IMR-90 (cell line): ENCODE data around the gene TIMM29. TPM values are rescaled to one million over a fixed set of nuclear protein-coding genes. Genes with fewer than 3 reads are reported as not detected.
A peak's percentile ranks its signal among the peaks of the same experiment; 100 is the strongest.

ENCODE experiments used
- ATAC-seq: fragments of 200-7000 bp; cut with Tn5 transposase; 2 replicates; pipeline ENCODE4 v1.9.1; 2020; ENCODE audit warnings: low read depth, mild to moderate bottlenecking, moderate library complexity
- BruUV-seq: library from RNA; stranded (reverse); fragments of 400-500 nt; replicated peaks from 2 replicates; lab custom pipeline; 2021; lab: Mats Ljungman, UMichigan
- CTCF ChIA-PET: fragments of 300-600 bp; formaldehyde crosslinking; extraction: SDS; loops from one replicate; lab custom pipeline; 2021; ENCODE audit warnings: antibody characterized with exemption; lab: Yijun Ruan, JAX
- POLR2A ChIA-PET: fragments of 300-600 bp; sonication (Branson Sonifier 250); formaldehyde crosslinking; loops from one replicate; lab custom pipeline; 2022; ENCODE audit warnings: antibody characterized with exemption; ENCODE audit not compliant: unreplicated experiment; lab: Charles Lee
- DNase-seq: peaks from one replicate; pipeline ENCODE4 v3.0.0; 2013
- H2AFZ ChIP-seq: replicated peaks from 2 replicates; pipeline ENCODE3; 2013; ENCODE audit warnings: low read length, mild to moderate bottlenecking; ENCODE audit not compliant: poor library complexity
- H2AK5ac ChIP-seq: 2 replicates; pipeline ENCODE4 v1.6.1; 2013; ENCODE audit warnings: low read depth, low read length, inconsistent platforms
- H2AK9ac ChIP-seq: replicated peaks from 2 replicates; pipeline ENCODE3; 2013; ENCODE audit warnings: mild to moderate bottlenecking, low read depth, low read length, moderate library complexity; ENCODE audit not compliant: poor library complexity
- H2BK120ac ChIP-seq: 2 replicates; pipeline ENCODE4 v1.6.1; 2013; ENCODE audit warnings: low read depth, low read length, inconsistent platforms
- H2BK15ac ChIP-seq: 3 replicates; pipeline ENCODE4 v1.6.1; 2013; ENCODE audit warnings: low read depth, low read length, inconsistent platforms
- H2BK20ac ChIP-seq: 2 replicates; pipeline ENCODE4 v1.6.1; 2013; ENCODE audit warnings: low read depth, mild to moderate bottlenecking, inconsistent platforms, low read length, moderate library complexity
- H2BK5ac ChIP-seq: 2 replicates; pipeline ENCODE4 v1.6.1; 2013; ENCODE audit warnings: mild to moderate bottlenecking, low read depth, low read length, inconsistent platforms; ENCODE audit not compliant: poor library complexity, severe bottlenecking
- H3K14ac ChIP-seq: replicated peaks from 2 replicates; pipeline ENCODE4 v1.6.1; 2013; ENCODE audit warnings: low read depth, low read length, inconsistent platforms
- H3K18ac ChIP-seq: 2 replicates; pipeline ENCODE4 v1.6.1; 2013; ENCODE audit warnings: low read depth, low read length, control low read depth
- H3K23ac ChIP-seq: 2 replicates; pipeline ENCODE4 v1.6.1; 2013; ENCODE audit warnings: low read depth, low read length, inconsistent platforms
- H3K27ac ChIP-seq: 2 replicates; pipeline ENCODE4 v1.5.1; 2013; ENCODE audit warnings: mild to moderate bottlenecking, control low read depth, low read length; ENCODE audit not compliant: insufficient read depth
- H3K27me3 ChIP-seq: 2 replicates; pipeline ENCODE4 v1.6.1; 2013; ENCODE audit warnings: low read length; ENCODE audit not compliant: control insufficient read depth, insufficient read depth
- H3K36me3 ChIP-seq: 2 replicates; pipeline ENCODE4 v1.6.1; 2013; ENCODE audit warnings: low read length, mixed read lengths; ENCODE audit not compliant: control insufficient read depth, insufficient read depth
- H3K4ac ChIP-seq: 2 replicates; pipeline ENCODE4 v1.6.1; 2013; ENCODE audit warnings: low read depth, low read length, inconsistent platforms
- H3K4me1 ChIP-seq: 2 replicates; pipeline ENCODE4 v1.6.1; 2013; ENCODE audit warnings: low read length, mixed read lengths; ENCODE audit not compliant: control insufficient read depth, insufficient read depth
- H3K4me2 ChIP-seq: 2 replicates; pipeline ENCODE4 v1.6.1; 2013; ENCODE audit warnings: low read depth, mild to moderate bottlenecking, control low read depth, low read length, moderate library complexity
- H3K4me3 ChIP-seq: 2 replicates; pipeline ENCODE4 v1.5.1; 2013; ENCODE audit warnings: low read depth, mild to moderate bottlenecking, control low read depth, low read length, moderate library complexity; ENCODE audit not compliant: insufficient read depth
- H3K56ac ChIP-seq: 2 replicates; pipeline ENCODE4 v1.6.1; 2013; ENCODE audit warnings: low read length, inconsistent platforms; ENCODE audit not compliant: insufficient read depth; ENCODE audit errors: extremely low read depth
- H3K79me1 ChIP-seq, 2 experiments: 2 replicates each; pipeline ENCODE4 v1.6.1; 2013; ENCODE audit warnings: low read length in 2 of 2, inconsistent platforms in 1 of 2, low read depth in 1 of 2
- H3K9ac ChIP-seq: 2 replicates; pipeline ENCODE4 v1.6.1; 2013; ENCODE audit warnings: low read depth, low read length, control low read depth
- H3K9me1 ChIP-seq: 2 replicates; pipeline ENCODE4 v1.6.1; 2013; ENCODE audit warnings: low read length, inconsistent platforms; ENCODE audit not compliant: insufficient read depth
- H3K9me3 ChIP-seq: 2 replicates; pipeline ENCODE4 v1.6.1; 2013; ENCODE audit warnings: low read length; ENCODE audit not compliant: control insufficient read depth, insufficient read depth
- H4K20me1 ChIP-seq: 2 replicates; pipeline ENCODE4 v1.6.1; 2013; ENCODE audit warnings: low read length, inconsistent platforms; ENCODE audit not compliant: insufficient read depth
- H4K5ac ChIP-seq: 2 replicates; pipeline ENCODE4 v1.6.1; 2013; ENCODE audit warnings: mild to moderate bottlenecking, low read depth, low read length, control low read depth
- H4K8ac ChIP-seq, 2 experiments: 2 replicates each; pipeline ENCODE4 v1.6.1; 2013; ENCODE audit warnings: low read depth in 2 of 2, low read length in 2 of 2, control low read depth in 1 of 2, inconsistent platforms in 1 of 2
- H4K91ac ChIP-seq: 2 replicates; pipeline ENCODE4 v1.6.1; 2013; ENCODE audit warnings: low read depth, low read length, inconsistent platforms; ENCODE audit not compliant: insufficient read depth
- CEBPB ChIP-seq: IDR thresholded peaks from 2 replicates; pipeline ENCODE4 v1.6.1; 2012; ENCODE audit warnings: low read depth, low read length, improper control_type of control experiment
- POLR2A ChIP-seq: IDR thresholded peaks from 2 replicates; pipeline ENCODE4 v1.6.1; 2012; ENCODE audit warnings: mild to moderate bottlenecking, low read depth, low read length
- WGBS, 2 experiments: methylation state at CpG; one replicate each; pipeline versions ENCODE4 v1.1.5 to v1.1.7; 2013; ENCODE audit warnings: missing lambda C conversion rate in 2 of 2; ENCODE audit not compliant: insufficient read length in 1 of 2; ENCODE audit errors: extremely low coverage in 2 of 2; 5-methylcytosine and 5-hydroxymethylcytosine counted together
- dilution Hi-C: fragments of 300-500 bp; cut with HindIII; formaldehyde crosslinking; loops from one replicate; pipeline ENCODE4 v1.14.3; 2018; ENCODE audit warnings: low sequenced_read_pairs; ENCODE audit not compliant: unreplicated experiment
- in situ Hi-C: fragments of 300-500 bp; cut with MboI; formaldehyde crosslinking; loops from 3 replicates; pipeline ENCODE4 v1.14.3; 2019; ENCODE audit warnings: low sequenced_read_pairs, inconsistent platforms, mixed read lengths
- intact Hi-C: fragments of 100-400 bp; cut with micrococcal nuclease; formaldehyde crosslinking; loops from 2 replicates; pipeline ENCODE4 v1.10.0; 2022
- polyA plus RNA-seq, 3 experiments: library from polyadenylated mRNA; depleted of rRNA; stranded (reverse); fragments of >200 nt; gene quantifications; 2 replicates each; pipeline ENCODE4 v1.2.3, GENCODE V29; 2012; ENCODE audit warnings: low replicate concordance in 1 of 3
- total RNA-seq: library from RNA; depleted of rRNA; stranded (reverse); fragments of >200 nt; gene quantifications from 2 replicates; pipeline ENCODE4 v1.2.3, GENCODE V29; 2012

Gene TIMM29
- total and polyA plus RNA-seq, 2 of the 4 experiments (the other 2 are of a cell fraction), result 9.3 to 13.4 TPM

- H2BK15ac ChIP-seq, result no peak overlapping the region
- no peak overlapping the region for H2AK5ac ChIP-seq
- H3K4me1 ChIP-seq, result peaks cover 4% of the 10 kb centered on the region
- no peak overlapping the region for H4K91ac ChIP-seq
- ATAC-seq (peak; percentile 59), DNase-seq (peak; percentile 60)
- no peak overlapping the region for H4K5ac ChIP-seq
- H2BK5ac ChIP-seq, result peak overlapping the region; percentile 3
- H2BK120ac ChIP-seq, result no peak overlapping the region
- H3K56ac ChIP-seq, result no peak overlapping the region
- H3K9me3 ChIP-seq, result no peaks in the 10 kb centered on the region
- peak overlapping the region in 1 of 2 experiments; percentile 44; a peak in 1 of 4 replicates for H4K8ac ChIP-seq
- 0 out of 2 replicates have a peak overlapping the region, but pooled peaks have one; percentile 2 for H3K14ac ChIP-seq
- TF ChIP-seq POLR2A (no peak), CEBPB (peak; percentile 82)
- CTCF ChIA-PET, result interaction anchor here (0.6 kb wide), 2 partner anchors 10 to 100 kb away, joined by 5 to 7 read pairs; no protein-coding TSS in a partner anchor
- no peaks in the 10 kb centered on the region for H3K79me1 ChIP-seq
- no peak overlapping the region for H3K18ac ChIP-seq
- in situ Hi-C loops, result no loop called here
- H4K20me1 ChIP-seq, result no peaks in the 10 kb centered on the region
- no TSS peak for BruUV-seq
- no peaks in the 10 kb centered on the region for H3K36me3 ChIP-seq
- no peak overlapping the region for H2AFZ ChIP-seq
- WGBS, 2 experiments, result no CpG with 5 or more reads among the region's 6 CpGs
- H2AK9ac ChIP-seq, result no peak overlapping the region
- H3K4ac ChIP-seq, result no peak overlapping the region; the same call in 1 of the 2 replicates
- no peak overlapping the region for H2BK20ac ChIP-seq
- POLR2A ChIA-PET, result no interaction called here
- H3K4me3 ChIP-seq, result no peak overlapping the region
- H3K9ac ChIP-seq, result no peak overlapping the region
- H3K9me1 ChIP-seq, result no peaks in the 10 kb centered on the region
- no peak overlapping the region for H3K23ac ChIP-seq
- H3K4me2 ChIP-seq, result no peak overlapping the region
- H3K27me3 ChIP-seq, result no peaks in the 10 kb centered on the region
- H3K27ac ChIP-seq, result peak overlapping the region; percentile 54; the same call in 1 of the 2 replicates
- intact Hi-C loops, result no loop called here
- dilution Hi-C loops, result no loop called here
These were observed 18.5 kb downstream of the TIMM29 start for GRCh38 chr19:10946958-10947657.
